ENCODE results near the gene DGKH. TPM values are rescaled to one million over a fixed set of nuclear protein-coding genes. Genes with fewer than 3 reads are reported as not detected.

The DGKH gene
- total and polyA plus RNA-seq, 2 experiments from 2014 or later, result 3.6 to 7.2 TPM

GRCh38 chr13:42272804-42273175 lies 224.3 kb downstream of the DGKH start:
- DNase-seq (ENCODE audit: low spot score), result no peak
- Histone ChIP-seq H3K9me2 (replicated peaks; ENCODE audit: insufficient read depth) (no peaks in the 10 kb centered on the region), H3K4me1 (ENCODE audit: insufficient read depth) (peaks cover 13% of the 10 kb centered on the region), H3K4me2 (peak overlapping the region; percentile 84), H4K20me1 (ENCODE audit: insufficient read depth, poor library complexity, severe bottlenecking) (peaks cover 8% of the 10 kb centered on the region), H3K27me3 (no peaks in the 10 kb centered on the region), H3K9me3 (ENCODE audit: low read depth) (no peaks in the 10 kb centered on the region), H2AFZ (peak overlapping the region; percentile 73), H3K4me3 (peak overlapping the region; percentile 65), H3K36me3 (replicated peaks; ENCODE audit: insufficient read depth, low read depth) (no peaks in the 10 kb centered on the region), H3K27ac (peak overlapping the region; percentile 93), H3K79me2 (peaks cover 50% of the 10 kb centered on the region)
- TF ChIP-seq CTCF (IDR thresholded peaks at IDR 0.05; ENCODE audit: poor library complexity) (no peak), EZH2 (IDR thresholded peaks at IDR 0.05; ENCODE audit: borderline replicate concordance) (no peak), EZH2phosphoT487 (IDR thresholded peaks at IDR 0.05; ENCODE audit: low read depth, severe bottlenecking, unreplicated experiment) (no peak)
- WGBS (ENCODE audit: low lambda C conversion rate, missing lambda C conversion rate), result 9% methylated on average over 4 of the region's 4 CpGs

- no peak overlapping the region for H2AFZ ChIP-seq
- 90% methylated on average over 10 of the region's 10 CpGs for WGBS (ENCODE audit: low lambda C conversion rate, missing lambda C conversion rate)
- H3K27me3 ChIP-seq, result no peaks in the 10 kb centered on the region
Measured at GRCh38 chr13:42274386-42275097, 226.1 kb downstream of the DGKH start.

GRCh38 chr13:42275098-42275471 lies 226.6 kb downstream of the DGKH start:
- Histone ChIP-seq H3K9me3 (ENCODE audit: low read depth) (no peaks in the 10 kb centered on the region), H3K36me3 (replicated peaks; ENCODE audit: insufficient read depth, low read depth) (no peaks in the 10 kb centered on the region), H3K9me2 (replicated peaks; ENCODE audit: insufficient read depth) (no peaks in the 10 kb centered on the region), H3K27me3 (no peaks in the 10 kb centered on the region), H3K4me2 (no peak overlapping the region), H3K4me3 (no peak overlapping the region), H3K27ac (no peak overlapping the region), H3K79me2 (peaks cover 70% of the 10 kb centered on the region), H2AFZ (no peak overlapping the region), H3K4me1 (ENCODE audit: insufficient read depth) (peaks cover 13% of the 10 kb centered on the region), H4K20me1 (ENCODE audit: insufficient read depth, poor library complexity, severe bottlenecking) (peaks cover 8% of the 10 kb centered on the region)
- TF ChIP-seq CTCF (IDR thresholded peaks at IDR 0.05; ENCODE audit: poor library complexity) (no peak), EZH2 (IDR thresholded peaks at IDR 0.05; ENCODE audit: borderline replicate concordance) (no peak), EZH2phosphoT487 (IDR thresholded peaks at IDR 0.05; ENCODE audit: low read depth, severe bottlenecking, unreplicated experiment) (no peak)
- WGBS (ENCODE audit: low lambda C conversion rate, missing lambda C conversion rate), result 94% methylated on average over 2 of the region's 2 CpGs
- DNase-seq (ENCODE audit: low spot score), result no peak

More at GRCh38 chr13:42274386-42275097, 226.1 kb downstream of the DGKH start:
- H3K9me2 ChIP-seq (replicated peaks; ENCODE audit: insufficient read depth), result no peaks in the 10 kb centered on the region
- TF ChIP-seq EZH2 (IDR thresholded peaks at IDR 0.05; ENCODE audit: borderline replicate concordance), result no peak
- TF ChIP-seq CTCF (IDR thresholded peaks at IDR 0.05; ENCODE audit: poor library complexity), result no peak
- no peak for TF ChIP-seq EZH2phosphoT487 (IDR thresholded peaks at IDR 0.05; ENCODE audit: low read depth, severe bottlenecking, unreplicated experiment)
- H3K4me1 ChIP-seq (ENCODE audit: insufficient read depth), result peaks cover 13% of the 10 kb centered on the region
- H3K36me3 ChIP-seq (replicated peaks; ENCODE audit: insufficient read depth, low read depth), result no peaks in the 10 kb centered on the region
- no peak overlapping the region for H3K4me3 ChIP-seq
- H3K79me2 ChIP-seq, result peaks cover 65% of the 10 kb centered on the region
- DNase-seq (ENCODE audit: low spot score), result no peak
- H4K20me1 ChIP-seq (ENCODE audit: insufficient read depth, poor library complexity, severe bottlenecking), result peaks cover 8% of the 10 kb centered on the region
- H3K27ac ChIP-seq, result no peak overlapping the region
- H3K4me2 ChIP-seq, result peak overlapping the region; percentile 84
- H3K9me3 ChIP-seq (ENCODE audit: low read depth), result no peaks in the 10 kb centered on the region
